Lower lobe of right lung (tissue), 2 donors: ENCODE results near the gene CWC27. TPM values are rescaled to one million over a fixed set of nuclear protein-coding genes. Genes with fewer than 3 reads are reported as not detected.

Source experiments
- ATAC-seq, 2 donors: fragments of 200-7000 bp; cut with Tn5 transposase; one replicate each; pipeline ENCODE4 v1.9.1; 2020 to 2022; ENCODE audit warnings: mild to moderate bottlenecking in 2 of 2, moderate library complexity in 2 of 2
- DNase-seq: peaks from one replicate; pipeline ENCODE4 v3.0.0-alpha.2; 2020
- H3K27ac ChIP-seq: fragments of 200-600 bp; one replicate; pipeline ENCODE4 v1.8.0; 2022
- H3K27me3 ChIP-seq: fragments of 200-600 bp; one replicate; pipeline ENCODE4 v1.8.0; 2022; ENCODE audit warnings: low read depth
- H3K36me3 ChIP-seq: fragments of 200-600 bp; one replicate; pipeline ENCODE4 v1.8.0; 2022; ENCODE audit warnings: mild to moderate bottlenecking
- H3K4me1 ChIP-seq: fragments of 200-600 bp; one replicate; pipeline ENCODE4 v1.8.0; 2022
- H3K4me3 ChIP-seq: fragments of 200-600 bp; one replicate; pipeline ENCODE4 v1.8.0; 2022; ENCODE audit warnings: mild to moderate bottlenecking
- H3K9me3 ChIP-seq: fragments of 200-600 bp; one replicate; pipeline ENCODE4 v1.8.0; 2022
- CTCF ChIP-seq: fragments of 200-600 bp; IDR thresholded peaks from one replicate; pipeline ENCODE4 v1.8.0; 2022; ENCODE audit warnings: antibody characterized with exemption, mild to moderate bottlenecking
- intact Hi-C: fragments of 100-400 bp; cut with DNase I; formaldehyde crosslinking; loops from one replicate; pipeline ENCODE4 v1.11.0; 2022
- long read RNA-seq: library from polyadenylated mRNA; unstranded; transcript quantifications from one replicate; pipeline ENCODE4 v2.0.0, GENCODE V29; 2021
- total RNA-seq: library from RNA; stranded (reverse); fragmentation: NEBNext Ultra II Directional; extraction: Animal tissue kit (Norgen Biotek cat#: 25700); gene quantifications from one replicate; pipeline ENCODE4 v1.2.1, GENCODE V29; 2021
- donor health status: DM: no; HTN: yes; CAD: no; lungs with severe emphysema.

The CWC27 gene
- 17.3 TPM for total RNA-seq
- long read RNA-seq, transcript CWC27-201 (14 exons, 2,078 nt), result major isoform, 10 of 21 reads
- long read RNA-seq, partial matches to known transcripts, result 5 of 21 reads
- long read RNA-seq, other reads (novel, unspliced or antisense), result 5 of 21 reads

GRCh38 chr5:64768358-64769312, at the start of gene CWC27, which contains the start of gene SREK1IP1:
Gene CWC27 (plus strand): TSS chr5:64768930. CDS start chr5:64769147, 217 bp downstream.
Gene SREK1IP1 (minus strand): TSS chr5:64768691. CDS start chr5:64768517, 174 bp downstream.
- peak; percentile 98 to 99 for ATAC-seq
- Histone ChIP-seq H3K27me3 (no peaks in the 10 kb centered on the region), H3K36me3 (peaks cover 14% of the 10 kb centered on the region), H3K4me1 (peaks cover 45% of the 10 kb centered on the region), H3K27ac (peak within 1 kb of the TSS; percentile 94), H3K4me3 (peak within 1 kb of the TSS; percentile 92), H3K9me3 (no peaks in the 10 kb centered on the region)
- DNase-seq, result peak; percentile 85
- intact Hi-C loops, result no loop called here
- peak; percentile 20 for TF ChIP-seq CTCF

- Histone ChIP-seq H3K27me3 (no peaks in the 10 kb centered on the region), H3K9me3 (no peaks in the 10 kb centered on the region), H3K36me3 (peaks cover 64% of the 10 kb centered on the region), H3K4me3 (no peak overlapping the region), H3K4me1 (no peaks in the 10 kb centered on the region), H3K27ac (no peak overlapping the region)
- intact Hi-C loops, result no loop called here
- no peak for TF ChIP-seq CTCF
- DNase-seq, result no peak
- no peak for ATAC-seq
Measured at GRCh38 chr5:64722588-64722987, 46.1 kb upstream of the CWC27 start.

GRCh38 chr5:64727150-64727549, 41.6 kb upstream of the CWC27 start:
- H3K4me1 ChIP-seq, result no peaks in the 10 kb centered on the region
- ATAC-seq (no peak), DNase-seq (no peak)
- TF ChIP-seq CTCF, result no peak
- peaks cover 64% of the 10 kb centered on the region for H3K36me3 ChIP-seq
- H3K27ac ChIP-seq, result no peak overlapping the region
- no peaks in the 10 kb centered on the region for H3K9me3 ChIP-seq
- no peak overlapping the region for H3K4me3 ChIP-seq
- H3K27me3 ChIP-seq, result no peaks in the 10 kb centered on the region
- intact Hi-C loops, result no loop called here

GRCh38 chr5:64742411-64742810, 26.3 kb upstream of the CWC27 start:
- no peak for ATAC-seq
- H3K36me3 ChIP-seq, result peaks cover 34% of the 10 kb centered on the region

GRCh38 chr5:64742821-64743220, 25.9 kb upstream of the CWC27 start:
- DNase-seq (no peak), ATAC-seq (no peak)
- TF ChIP-seq CTCF, result no peak
- Histone ChIP-seq H3K4me3 (no peak overlapping the region), H3K27me3 (no peaks in the 10 kb centered on the region), H3K4me1 (no peaks in the 10 kb centered on the region), H3K36me3 (peaks cover 33% of the 10 kb centered on the region), H3K27ac (no peak overlapping the region), H3K9me3 (no peaks in the 10 kb centered on the region)
- intact Hi-C loops, result no loop called here

More at GRCh38 chr5:64742411-64742810, 26.3 kb upstream of the CWC27 start:
- intact Hi-C loops, result no loop called here
- Histone ChIP-seq H3K27me3 (no peaks in the 10 kb centered on the region), H3K27ac (no peak overlapping the region), H3K4me3 (no peak overlapping the region), H3K9me3 (no peaks in the 10 kb centered on the region), H3K4me1 (no peaks in the 10 kb centered on the region)
- TF ChIP-seq CTCF, result no peak
- DNase-seq, result no peak
